ENCODE measurements around the gene ELL.

Gene ELL

GRCh38 chr19:18443831-18444230 is 78.0 kb downstream of the ELL start:
- peaks cover 10% of the 10 kb centered on the region; the same call in 1 of the 2 replicates for H3K79me2 ChIP-seq (ENCODE audit: low read length)
- H2AFZ ChIP-seq (ENCODE audit: low read depth, low read length) = no peak overlapping the region
- no peaks in the 10 kb centered on the region for H3K9me3 ChIP-seq (ENCODE audit: insufficient read depth, low read length)
- H3K27me3 ChIP-seq (ENCODE audit: low read depth, low read length) = no peaks in the 10 kb centered on the region
- peaks cover 38% of the 10 kb centered on the region; the same call in 1 of the 2 replicates for H4K20me1 ChIP-seq (ENCODE audit: insufficient read depth, low read length)
- H3K9ac ChIP-seq (ENCODE audit: low read length) = no peak overlapping the region
- no peak overlapping the region for H3K4me2 ChIP-seq (ENCODE audit: low read length)
- peaks cover 58% of the 10 kb centered on the region for H3K36me3 ChIP-seq (replicated peaks; ENCODE audit: low read depth, low read length)
- H3K4me1 ChIP-seq (ENCODE audit: low read length) = peaks cover 8% of the 10 kb centered on the region
- H3K4me3 ChIP-seq (ENCODE audit: low read length) = no peak overlapping the region
- no peak for TF ChIP-seq EZH2phosphoT487 (IDR thresholded peaks at IDR 0.05; ENCODE audit: low read depth)
- TF ChIP-seq CTCF (IDR thresholded peaks at IDR 0.05; ENCODE audit: low read depth, low read length) = no peak
- no peak overlapping the region for H3K27ac ChIP-seq (ENCODE audit: low read length)

GRCh38 chr19:18443406-18443805 is 78.5 kb downstream of the ELL start:
- Histone ChIP-seq H3K9me3 (ENCODE audit: insufficient read depth, low read length) (no peaks in the 10 kb centered on the region), H3K79me2 (ENCODE audit: low read length) (peaks cover 8% of the 10 kb centered on the region; the same call in 1 of the 2 replicates), H3K27ac (ENCODE audit: low read length) (no peak overlapping the region), H3K27me3 (ENCODE audit: low read depth, low read length) (no peaks in the 10 kb centered on the region), H2AFZ (ENCODE audit: low read depth, low read length) (no peak overlapping the region), H3K9ac (ENCODE audit: low read length) (no peak overlapping the region), H3K4me1 (ENCODE audit: low read length) (peaks cover 10% of the 10 kb centered on the region), H3K36me3 (replicated peaks; ENCODE audit: low read depth, low read length) (peaks cover 54% of the 10 kb centered on the region), H4K20me1 (ENCODE audit: insufficient read depth, low read length) (peaks cover 35% of the 10 kb centered on the region; the same call in 1 of the 2 replicates), H3K4me3 (ENCODE audit: low read length) (no peak overlapping the region), H3K4me2 (ENCODE audit: low read length) (no peak overlapping the region)
- TF ChIP-seq CTCF (IDR thresholded peaks at IDR 0.05; ENCODE audit: low read depth, low read length) = no peak
- no peak for TF ChIP-seq EZH2phosphoT487 (IDR thresholded peaks at IDR 0.05; ENCODE audit: low read depth)

GRCh38 chr19:18442941-18443340 is 78.9 kb downstream of the ELL start:
- H3K4me3 ChIP-seq (ENCODE audit: low read length) = no peak overlapping the region
- H3K27me3 ChIP-seq (ENCODE audit: low read depth, low read length) = no peaks in the 10 kb centered on the region
- H3K36me3 ChIP-seq (replicated peaks; ENCODE audit: low read depth, low read length) = peaks cover 49% of the 10 kb centered on the region
- TF ChIP-seq CTCF (IDR thresholded peaks at IDR 0.05; ENCODE audit: low read depth, low read length) (no peak), EZH2phosphoT487 (IDR thresholded peaks at IDR 0.05; ENCODE audit: low read depth) (no peak)
- no peak overlapping the region for H3K9ac ChIP-seq (ENCODE audit: low read length)
- H2AFZ ChIP-seq (ENCODE audit: low read depth, low read length) = no peak overlapping the region
- peaks cover 10% of the 10 kb centered on the region for H3K4me1 ChIP-seq (ENCODE audit: low read length)
- peaks cover 30% of the 10 kb centered on the region; the same call in 1 of the 2 replicates for H4K20me1 ChIP-seq (ENCODE audit: insufficient read depth, low read length)
- no peak overlapping the region for H3K27ac ChIP-seq (ENCODE audit: low read length)
- no peak overlapping the region for H3K4me2 ChIP-seq (ENCODE audit: low read length)
- no peaks in the 10 kb centered on the region for H3K9me3 ChIP-seq (ENCODE audit: insufficient read depth, low read length)
- H3K79me2 ChIP-seq (ENCODE audit: low read length) = peaks cover 4% of the 10 kb centered on the region; the same call in 1 of the 2 replicates

- no peak overlapping the region for H3K4me3 ChIP-seq (ENCODE audit: low read length)
- H3K4me1 ChIP-seq (ENCODE audit: low read length) = peaks cover 10% of the 10 kb centered on the region
- peaks cover 47% of the 10 kb centered on the region for H3K36me3 ChIP-seq (replicated peaks; ENCODE audit: low read depth, low read length)
- TF ChIP-seq EZH2phosphoT487 (IDR thresholded peaks at IDR 0.05; ENCODE audit: low read depth) = no peak
- no peak for TF ChIP-seq CTCF (IDR thresholded peaks at IDR 0.05; ENCODE audit: low read depth, low read length)
- peaks cover 25% of the 10 kb centered on the region; the same call in 1 of the 2 replicates for H4K20me1 ChIP-seq (ENCODE audit: insufficient read depth, low read length)
- no peaks in the 10 kb centered on the region for H3K27me3 ChIP-seq (ENCODE audit: low read depth, low read length)
- H2AFZ ChIP-seq (ENCODE audit: low read depth, low read length) = no peak overlapping the region
- H3K79me2 ChIP-seq (ENCODE audit: low read length) = peaks cover 4% of the 10 kb centered on the region; the same call in 1 of the 2 replicates
- H3K9ac ChIP-seq (ENCODE audit: low read length) = no peak overlapping the region
- H3K27ac ChIP-seq (ENCODE audit: low read length) = no peak overlapping the region
- H3K4me2 ChIP-seq (ENCODE audit: low read length) = no peak overlapping the region
- no peaks in the 10 kb centered on the region for H3K9me3 ChIP-seq (ENCODE audit: insufficient read depth, low read length)
Measured at GRCh38 chr19:18441804-18442788, 79.8 kb downstream of the ELL start.
